ENCODE data around the gene ZNF334.

The ZNF334 gene

GRCh38 chr20:46477640-46478039, 35.7 kb downstream of the ZNF334 start:
- DNase-seq (ENCODE audit: low spot score in 2 of 2) (no peak), ATAC-seq (no peak)
- no peaks in the 10 kb centered on the region for H3K9me3 Mint-ChIP-seq
- no peaks in the 10 kb centered on the region for H3K36me3 Mint-ChIP-seq
- no peaks in the 10 kb centered on the region for H3K4me1 Mint-ChIP-seq
- no peak overlapping the region for H3K4me3 Mint-ChIP-seq
- H3K27ac Mint-ChIP-seq, result no peak overlapping the region

GRCh38 chr20:46477225-46477624, 36.1 kb downstream of the ZNF334 start:
- no peak overlapping the region for H3K4me3 Mint-ChIP-seq
- ATAC-seq, result no peak
- H3K36me3 Mint-ChIP-seq, result no peaks in the 10 kb centered on the region

GRCh38 chr20:46468508-46468907, 44.9 kb downstream of the ZNF334 start:
- DNase-seq (ENCODE audit: low spot score in 2 of 2), result no peak
- Mint-ChIP-seq H3K9me3 (no peaks in the 10 kb centered on the region), H3K4me3 (no peak overlapping the region), H3K4me1 (no peaks in the 10 kb centered on the region), H3K36me3 (no peaks in the 10 kb centered on the region), H3K27ac (no peak overlapping the region)
- ATAC-seq, result no peak

More at GRCh38 chr20:46477225-46477624, 36.1 kb downstream of the ZNF334 start:
- no peak for DNase-seq (ENCODE audit: low spot score in 2 of 2)
- no peaks in the 10 kb centered on the region for H3K4me1 Mint-ChIP-seq
- no peak overlapping the region for H3K27ac Mint-ChIP-seq
- H3K9me3 Mint-ChIP-seq, result no peaks in the 10 kb centered on the region

- no peak overlapping the region for H3K4me3 Mint-ChIP-seq
- no peaks in the 10 kb centered on the region for H3K4me1 Mint-ChIP-seq
- no peaks in the 10 kb centered on the region for H3K9me3 Mint-ChIP-seq
- DNase-seq (ENCODE audit: low spot score in 2 of 2) (no peak), ATAC-seq (no peak)
- no peak overlapping the region for H3K27ac Mint-ChIP-seq
- no peaks in the 10 kb centered on the region for H3K36me3 Mint-ChIP-seq
Observed at GRCh38 chr20:46464451-46464850, 48.9 kb downstream of the ZNF334 start.

- Mint-ChIP-seq H3K27ac (no peak overlapping the region), H3K36me3 (no peaks in the 10 kb centered on the region), H3K4me3 (no peak overlapping the region), H3K9me3 (no peaks in the 10 kb centered on the region), H3K4me1 (no peaks in the 10 kb centered on the region)
- ATAC-seq (no peak), DNase-seq (ENCODE audit: low spot score in 2 of 2) (no peak)
Observed at GRCh38 chr20:46463852-46464251, 49.5 kb downstream of the ZNF334 start.

- no peaks in the 10 kb centered on the region for H3K36me3 Mint-ChIP-seq
- peaks cover 3% of the 10 kb centered on the region for H3K9me3 Mint-ChIP-seq
- no peak overlapping the region for H3K4me3 Mint-ChIP-seq
- no peak overlapping the region for H3K27ac Mint-ChIP-seq
- H3K4me1 Mint-ChIP-seq, result no peaks in the 10 kb centered on the region
- ATAC-seq (no peak), DNase-seq (ENCODE audit: low spot score in 2 of 2) (no peak)
Observed at GRCh38 chr20:46461808-46462207, 51.6 kb downstream of the ZNF334 start.

- Mint-ChIP-seq H3K27ac (no peak overlapping the region), H3K9me3 (peaks cover 10% of the 10 kb centered on the region), H3K4me1 (no peaks in the 10 kb centered on the region), H3K36me3 (no peaks in the 10 kb centered on the region), H3K4me3 (no peak overlapping the region)
- no peak for ATAC-seq
- DNase-seq (ENCODE audit: low spot score in 2 of 2), result no peak
Observed at GRCh38 chr20:46458866-46459750, 54.3 kb downstream of the ZNF334 start.

- Mint-ChIP-seq H3K4me1 (no peaks in the 10 kb centered on the region), H3K27ac (no peak overlapping the region), H3K36me3 (no peaks in the 10 kb centered on the region), H3K9me3 (peaks cover 10% of the 10 kb centered on the region), H3K4me3 (no peak overlapping the region)
- no peak for ATAC-seq
- DNase-seq (ENCODE audit: low spot score in 2 of 2), result no peak
Observed at GRCh38 chr20:46456255-46457028, 56.9 kb downstream of the ZNF334 start.

GRCh38 chr20:46455729-46456128, 57.6 kb downstream of the ZNF334 start:
- Mint-ChIP-seq H3K4me1 (no peaks in the 10 kb centered on the region), H3K9me3 (peaks cover 10% of the 10 kb centered on the region), H3K27ac (no peak overlapping the region), H3K36me3 (no peaks in the 10 kb centered on the region), H3K4me3 (no peak overlapping the region)
- no peak for ATAC-seq
- DNase-seq (ENCODE audit: low spot score in 2 of 2), result no peak

All from stimulated activated effector memory CD8-positive, alpha-beta T cell treated with anti-CD3 and anti-CD28 coated beads, Interleukin-12 subunit alpha, Interleukin-12 subunit beta, amount 100 ng/mL, for 72 hours (primary cell).